HG02885 (cell line): Measurements from ENCODE around the gene PRKCE.

Source experiments
- ATAC-seq: cut with Tn5 transposase; IDR thresholded peaks from one replicate; pipeline ENCODE4 v1.9.1; 2021; ENCODE audit warnings: mild to moderate bottlenecking; ENCODE audit not compliant: unreplicated experiment, poor library complexity

Gene PRKCE

GRCh38 chr2:45651415-45652089, at the start of gene PRKCE:
Gene PRKCE, plus strand, starts transcription at chr2:45651675.
- ATAC-seq: peak; percentile 15

- no peak for ATAC-seq
Observed at GRCh38 chr2:45602624-45603023, 48.9 kb upstream of the PRKCE start.

GRCh38 chr2:45605116-45605515, 46.4 kb upstream of the PRKCE start:
- ATAC-seq: no peak

GRCh38 chr2:45606796-45607195, 44.7 kb upstream of the PRKCE start:
- ATAC-seq: no peak

- ATAC-seq: no peak
Observed at GRCh38 chr2:45607701-45608100, 43.8 kb upstream of the PRKCE start.

GRCh38 chr2:45610281-45611019, 41.0 kb upstream of the PRKCE start:
- ATAC-seq: peak; percentile 43

- peak; percentile 96 for ATAC-seq
Observed at GRCh38 chr2:45611020-45611859, 40.2 kb upstream of the PRKCE start, which contains the start of gene SRBD1. Gene SRBD1, minus strand, starts transcription at chr2:45611267. Its CDS starts 5,826 bp downstream, at chr2:45605441.

- no peak for ATAC-seq
Observed at GRCh38 chr2:45612285-45612684, 39.2 kb upstream of the PRKCE start.

- no peak for ATAC-seq
Observed at GRCh38 chr2:45612731-45613130, 38.7 kb upstream of the PRKCE start.

- ATAC-seq: no peak
Observed at GRCh38 chr2:45614330-45614729, 37.1 kb upstream of the PRKCE start.

- no peak for ATAC-seq
Observed at GRCh38 chr2:45614871-45615415, 36.5 kb upstream of the PRKCE start.

- no peak for ATAC-seq
Observed at GRCh38 chr2:45616658-45617411, 34.6 kb upstream of the PRKCE start.

- no peak for ATAC-seq
Observed at GRCh38 chr2:45617496-45617895, 34.0 kb upstream of the PRKCE start.

- ATAC-seq: no peak
Observed at GRCh38 chr2:45622336-45623075, 29.0 kb upstream of the PRKCE start.

- ATAC-seq: no peak
Observed at GRCh38 chr2:45623098-45623497, 28.4 kb upstream of the PRKCE start.

- ATAC-seq: no peak
Observed at GRCh38 chr2:45625824-45626223, 25.7 kb upstream of the PRKCE start.

- ATAC-seq: no peak
Observed at GRCh38 chr2:45626387-45627221, 24.9 kb upstream of the PRKCE start.

GRCh38 chr2:45627911-45628310, 23.6 kb upstream of the PRKCE start:
- ATAC-seq: no peak
